ENCODE measurements around the gene MMP8.

The MMP8 gene

DNA sequence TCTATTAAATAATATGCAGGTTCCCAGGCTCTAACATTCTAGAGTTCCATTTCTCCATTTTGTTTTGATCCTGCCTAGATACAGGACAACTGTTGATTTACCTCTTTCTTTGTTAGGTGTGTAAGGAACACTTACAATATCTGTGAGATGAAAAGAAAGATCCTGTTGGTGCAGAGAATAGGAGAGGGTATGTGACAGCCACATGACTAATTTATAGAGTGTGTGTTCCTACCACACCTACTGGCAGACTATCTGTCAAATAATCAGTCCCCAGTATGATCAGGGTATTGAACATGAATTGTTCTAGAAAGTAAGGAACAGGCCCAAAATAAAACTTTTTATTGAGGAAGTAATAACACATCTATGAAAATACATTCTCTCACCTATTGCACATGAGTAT lies 45.4 kb upstream of the MMP8 start:
- Histone ChIP-seq H3K79me2 (ENCODE audit: low read length) (no peaks in the 10 kb centered on the region), H3F3A (ENCODE audit: insufficient read depth, low read length) (no peaks in the 10 kb centered on the region), H3K9me3 (replicated peaks; ENCODE audit: insufficient read depth, low read length) (no peaks in the 10 kb centered on the region), H3K27me3 (replicated peaks; ENCODE audit: insufficient read depth, low read length) (no peaks in the 10 kb centered on the region), H3K9me2 (replicated peaks; ENCODE audit: insufficient read depth, low read length) (no peaks in the 10 kb centered on the region), H3K4me1 (ENCODE audit: low read length) (no peaks in the 10 kb centered on the region), H3K4me2 (ENCODE audit: low read depth, low read length) (no peak overlapping the region), H3K36me3 (replicated peaks; ENCODE audit: insufficient read depth, low read length) (no peaks in the 10 kb centered on the region), H4K20me1 (ENCODE audit: insufficient read depth, low read length) (no peaks in the 10 kb centered on the region), H3K27ac (ENCODE audit: low read length) (no peak overlapping the region), H3K4me3 (ENCODE audit: low read length) (no peak overlapping the region), H2AFZ (ENCODE audit: low read length) (no peak overlapping the region), H3K9ac (ENCODE audit: low read length) (no peak overlapping the region)
- no peak for DNase-seq
- TF ChIP-seq EZH2phosphoT487 (IDR thresholded peaks at IDR 0.05; ENCODE audit: low read length), result no peak
- TF ChIP-seq, protein P1, sequence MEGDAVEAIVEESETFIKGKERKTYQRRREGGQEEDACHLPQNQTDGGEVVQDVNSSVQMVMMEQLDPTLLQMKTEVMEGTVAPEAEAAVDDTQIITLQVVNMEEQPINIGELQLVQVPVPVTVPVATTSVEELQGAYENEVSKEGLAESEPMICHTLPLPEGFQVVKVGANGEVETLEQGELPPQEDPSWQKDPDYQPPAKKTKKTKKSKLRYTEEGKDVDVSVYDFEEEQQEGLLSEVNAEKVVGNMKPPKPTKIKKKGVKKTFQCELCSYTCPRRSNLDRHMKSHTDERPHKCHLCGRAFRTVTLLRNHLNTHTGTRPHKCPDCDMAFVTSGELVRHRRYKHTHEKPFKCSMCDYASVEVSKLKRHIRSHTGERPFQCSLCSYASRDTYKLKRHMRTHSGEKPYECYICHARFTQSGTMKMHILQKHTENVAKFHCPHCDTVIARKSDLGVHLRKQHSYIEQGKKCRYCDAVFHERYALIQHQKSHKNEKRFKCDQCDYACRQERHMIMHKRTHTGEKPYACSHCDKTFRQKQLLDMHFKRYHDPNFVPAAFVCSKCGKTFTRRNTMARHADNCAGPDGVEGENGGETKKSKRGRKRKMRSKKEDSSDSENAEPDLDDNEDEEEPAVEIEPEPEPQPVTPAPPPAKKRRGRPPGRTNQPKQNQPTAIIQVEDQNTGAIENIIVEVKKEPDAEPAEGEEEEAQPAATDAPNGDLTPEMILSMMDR (IDR thresholded peaks at IDR 0.05; ENCODE audit: low read length), result no peak
- no peak for TF ChIP-seq EZH2 (optimal IDR thresholded peaks at IDR 0.05; ENCODE audit: low read depth, low read length)

DNA sequence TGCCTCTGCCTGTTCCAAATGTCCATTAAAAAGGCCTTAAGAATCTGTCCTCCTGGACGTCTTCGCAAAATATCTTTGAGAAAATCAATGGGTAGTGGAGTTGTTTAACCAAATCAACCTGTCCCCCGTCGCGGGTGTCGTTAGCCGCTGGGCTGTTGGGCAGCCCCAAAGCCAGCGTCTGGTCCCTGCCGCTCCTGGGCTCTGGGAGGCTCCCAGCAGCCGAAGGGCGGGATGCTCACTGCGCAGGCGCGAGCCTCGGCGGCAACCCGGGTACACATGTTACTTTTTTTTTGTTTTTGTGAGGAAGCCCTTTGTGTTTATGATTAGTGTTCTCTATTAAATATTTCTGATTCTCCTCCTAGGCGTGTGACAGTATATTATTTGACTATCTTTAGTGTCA lies 43.0 kb upstream of the MMP8 start:
- H3K9ac ChIP-seq (ENCODE audit: low read length), result no peak overlapping the region
- no peaks in the 10 kb centered on the region for H3K27me3 ChIP-seq (replicated peaks; ENCODE audit: insufficient read depth, low read length)
- H3K4me3 ChIP-seq (ENCODE audit: low read length), result no peak overlapping the region
- H2AFZ ChIP-seq (ENCODE audit: low read length), result no peak overlapping the region
- no peak for TF ChIP-seq EZH2phosphoT487 (IDR thresholded peaks at IDR 0.05; ENCODE audit: low read length)
- TF ChIP-seq, protein P1 (IDR thresholded peaks at IDR 0.05; ENCODE audit: low read length), result no peak
- no peak for TF ChIP-seq EZH2 (optimal IDR thresholded peaks at IDR 0.05; ENCODE audit: low read depth, low read length)
- H3K27ac ChIP-seq (ENCODE audit: low read length), result no peak overlapping the region
- no peaks in the 10 kb centered on the region for H3K36me3 ChIP-seq (replicated peaks; ENCODE audit: insufficient read depth, low read length)
- H3F3A ChIP-seq (ENCODE audit: insufficient read depth, low read length), result no peaks in the 10 kb centered on the region
- H4K20me1 ChIP-seq (ENCODE audit: insufficient read depth, low read length), result no peaks in the 10 kb centered on the region
- no peak overlapping the region for H3K4me2 ChIP-seq (ENCODE audit: low read depth, low read length)
- no peaks in the 10 kb centered on the region for H3K9me3 ChIP-seq (replicated peaks; ENCODE audit: insufficient read depth, low read length)
- DNase-seq, result no peak
- no peaks in the 10 kb centered on the region for H3K4me1 ChIP-seq (ENCODE audit: low read length)
- no peaks in the 10 kb centered on the region for H3K79me2 ChIP-seq (ENCODE audit: low read length)
- H3K9me2 ChIP-seq (replicated peaks; ENCODE audit: insufficient read depth, low read length), result no peaks in the 10 kb centered on the region

DNA sequence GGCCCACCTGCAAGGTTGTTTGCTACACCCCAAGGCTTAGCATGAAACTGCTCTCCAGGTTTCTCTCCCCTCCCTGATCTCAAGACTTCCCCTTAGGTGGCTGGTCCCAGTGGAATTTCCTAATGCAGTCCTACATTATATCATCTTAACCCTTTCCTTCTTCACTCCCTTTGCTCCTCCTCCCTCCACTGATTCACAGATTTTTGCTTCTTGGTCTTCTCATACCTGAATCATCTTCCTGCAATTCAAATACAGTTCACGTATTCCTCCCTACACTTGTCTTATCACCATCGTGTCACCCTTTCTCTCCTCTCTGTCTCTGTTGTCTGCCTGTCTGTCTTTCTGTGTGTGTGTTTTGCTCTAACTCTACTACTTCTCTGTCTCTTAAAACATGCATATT lies 38.7 kb upstream of the MMP8 start:
- no peaks in the 10 kb centered on the region for H4K20me1 ChIP-seq (ENCODE audit: insufficient read depth, low read length)
- H3K27ac ChIP-seq (ENCODE audit: low read length), result no peak overlapping the region
- no peaks in the 10 kb centered on the region for H3K27me3 ChIP-seq (replicated peaks; ENCODE audit: insufficient read depth, low read length)
- H3K36me3 ChIP-seq (replicated peaks; ENCODE audit: insufficient read depth, low read length), result no peaks in the 10 kb centered on the region
- no peaks in the 10 kb centered on the region for H3K4me1 ChIP-seq (ENCODE audit: low read length)
- H3K4me2 ChIP-seq (ENCODE audit: low read depth, low read length), result no peak overlapping the region
- no peaks in the 10 kb centered on the region for H3K79me2 ChIP-seq (ENCODE audit: low read length)
- H3K9me2 ChIP-seq (replicated peaks; ENCODE audit: insufficient read depth, low read length), result no peaks in the 10 kb centered on the region
- H3K4me3 ChIP-seq (ENCODE audit: low read length), result no peak overlapping the region
- no peaks in the 10 kb centered on the region for H3F3A ChIP-seq (ENCODE audit: insufficient read depth, low read length)
- TF ChIP-seq EZH2phosphoT487 (IDR thresholded peaks at IDR 0.05; ENCODE audit: low read length) (no peak), EZH2 (optimal IDR thresholded peaks at IDR 0.05; ENCODE audit: low read depth, low read length) (no peak)
- TF ChIP-seq, protein P1 (IDR thresholded peaks at IDR 0.05; ENCODE audit: low read length), result no peak
- no peak overlapping the region for H2AFZ ChIP-seq (ENCODE audit: low read length)
- H3K9me3 ChIP-seq (replicated peaks; ENCODE audit: insufficient read depth, low read length), result no peaks in the 10 kb centered on the region
- DNase-seq, result no peak
- no peak overlapping the region for H3K9ac ChIP-seq (ENCODE audit: low read length)

All from MM.1S (cell line).